Measurements from ENCODE around the gene AKAP1.

GRCh38 chr17:57166803-57167202, 81.8 kb downstream of the AKAP1 start:
- no peak for TF ChIP-seq CTCF (IDR thresholded peaks at IDR 0.05; ENCODE audit: poor library complexity, severe bottlenecking)
- TF ChIP-seq POLR2AphosphoS5 (IDR thresholded peaks at IDR 0.05): no peak
- no peak for TF ChIP-seq EZH2 (IDR thresholded peaks at IDR 0.05; ENCODE audit: borderline replicate concordance, insufficient read depth, low read length, poor library complexity, severe bottlenecking)
- TF ChIP-seq EP300 (conservative IDR thresholded peaks at IDR 0.05; ENCODE audit: poor library complexity, severe bottlenecking): no peak
- TF ChIP-seq REST (IDR thresholded peaks at IDR 0.05; ENCODE audit: borderline replicate concordance): no peak
- no peak for TF ChIP-seq RAD21 (conservative IDR thresholded peaks at IDR 0.05)
- TF ChIP-seq TAF1 (IDR thresholded peaks at IDR 0.05; ENCODE audit: low read depth): no peak
- no peak for TF ChIP-seq SMC3 (conservative IDR thresholded peaks at IDR 0.05; ENCODE audit: poor library complexity)
